Measurements from ENCODE around the gene ADIPOQ.

DNA sequence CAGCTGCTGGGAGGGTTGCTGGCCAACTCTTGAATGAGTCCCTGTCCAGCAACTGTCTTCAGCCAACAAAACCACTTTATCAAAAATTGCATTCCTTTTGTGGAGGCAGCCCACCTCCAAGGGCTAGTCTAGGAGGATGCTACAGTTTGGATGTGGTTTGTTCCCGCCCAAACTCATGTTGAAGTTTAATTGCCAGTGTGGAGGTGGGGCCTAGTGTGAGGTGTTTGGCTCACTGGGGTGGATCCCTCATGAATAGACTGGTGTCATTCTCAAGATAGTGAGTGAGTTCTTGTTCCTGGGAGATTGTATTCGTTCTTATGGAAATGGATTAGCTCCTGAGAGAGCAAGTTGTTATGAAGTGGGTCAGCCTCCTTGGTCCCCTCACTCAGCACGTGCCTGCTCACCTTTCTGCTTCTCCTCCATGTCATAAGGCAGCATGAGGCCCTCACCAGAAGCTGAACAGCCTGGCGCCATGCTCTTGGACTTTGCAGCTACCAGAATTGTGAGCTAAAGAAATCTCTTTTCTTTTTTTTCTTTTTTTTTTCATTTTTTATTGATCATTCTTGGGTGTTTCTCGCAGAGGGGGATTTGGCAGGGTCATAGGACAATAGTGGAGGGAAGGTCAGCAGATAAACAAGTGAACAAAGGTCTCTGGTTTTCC, 32.0 kb upstream of the ADIPOQ start:
- no peak for TF ChIP-seq EZH2 (IDR thresholded peaks at IDR 0.05)
- no peak for TF ChIP-seq POLR2AphosphoS5 (IDR thresholded peaks at IDR 0.05; ENCODE audit: borderline replicate concordance, low read depth, low read length)

Measured in SK-N-MC (cell line).